NCI-H2107 treated with DMSO at 0.1 percent for 48 hours (cell line): Measurements from ENCODE around the gene ZBED1.
"Not testable (repeated sequence)": the region's sequence is repeated elsewhere in the genome, so short reads cannot be mapped to it uniquely, and the experiment has no call there.

Experiments used
- DNase-seq: peaks from one replicate; lab custom pipeline; 2025; ENCODE audit not compliant: unreplicated experiment; lab: John Stamatoyannopoulos, UW

The ZBED1 gene

DNA sequence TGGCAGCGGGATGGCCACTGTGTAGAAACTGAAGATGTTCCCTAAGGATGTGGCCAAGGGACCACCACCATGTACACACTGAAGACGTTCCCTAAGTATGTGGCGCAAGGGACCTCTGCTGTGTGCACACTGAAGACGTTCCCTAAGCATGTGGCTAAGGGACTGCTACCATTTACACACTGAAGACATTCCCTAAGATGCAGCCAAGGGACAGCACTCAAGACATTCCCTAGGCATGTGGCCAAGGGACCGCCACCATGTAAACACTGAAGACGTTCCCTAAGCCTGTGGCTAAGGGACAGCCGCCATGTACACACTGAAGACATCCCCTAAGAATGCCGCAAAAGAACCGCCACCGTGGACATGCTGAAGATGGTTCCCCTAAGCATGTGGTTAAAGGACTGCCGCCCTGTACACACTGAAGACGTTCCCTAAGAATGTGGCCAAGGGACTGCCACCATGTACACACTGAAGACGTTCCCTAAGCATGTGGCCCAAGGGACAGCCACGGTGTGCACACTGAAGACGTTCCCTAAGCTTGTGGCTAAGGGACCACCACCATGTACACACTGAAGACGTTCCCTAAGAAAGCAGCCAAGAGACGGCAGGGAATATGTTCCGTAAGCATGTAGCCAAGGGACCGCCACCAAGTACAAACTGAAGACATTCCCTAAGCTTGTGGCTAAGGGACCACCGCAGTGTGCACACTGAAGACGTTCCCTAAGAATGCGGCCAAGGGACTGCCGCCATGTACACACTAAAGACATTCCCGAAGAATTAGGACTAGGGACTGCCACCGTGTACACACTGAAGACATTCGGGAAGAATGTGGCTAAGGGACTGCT is 43.3 kb downstream of the ZBED1 start:
- DNase-seq: no peak

DNA sequence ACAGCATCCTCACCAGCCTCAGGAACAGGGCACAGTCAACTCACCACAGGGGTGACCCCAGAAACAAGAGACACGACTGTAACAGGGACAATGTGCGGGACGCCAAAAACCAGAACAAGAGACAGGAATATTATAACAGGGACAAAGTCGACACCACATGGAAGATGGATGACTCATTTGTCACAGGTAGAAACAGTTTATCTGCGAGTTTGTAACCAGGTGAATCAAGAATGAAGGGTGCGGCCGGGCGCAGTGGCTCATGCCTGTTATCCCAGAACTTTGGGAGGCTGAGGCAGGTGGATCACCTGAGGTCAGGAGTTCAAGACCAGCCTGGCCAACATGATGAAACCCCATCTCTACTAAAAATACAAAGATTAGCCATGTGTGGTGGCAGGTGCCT is 44.7 kb downstream of the ZBED1 start:
- DNase-seq: not testable (repeated sequence)

DNA sequence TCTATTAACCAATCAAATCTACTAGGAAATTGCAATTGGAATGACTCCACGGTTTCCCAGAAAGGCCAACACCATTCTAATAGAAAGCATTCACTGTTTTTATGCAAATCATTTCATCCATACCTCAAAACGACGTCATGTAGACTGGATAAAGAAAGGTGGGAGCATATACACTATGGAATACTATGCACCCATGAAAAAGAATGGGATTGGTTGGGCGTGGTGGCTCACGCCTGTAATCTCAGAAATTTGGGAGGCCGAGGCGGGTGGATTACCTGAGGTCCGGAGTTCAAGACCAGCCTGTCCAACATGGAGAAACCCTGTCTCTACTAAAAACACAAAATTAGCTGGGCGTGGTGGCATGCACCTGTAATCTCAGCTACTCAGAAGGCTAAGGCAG is 46.2 kb downstream of the ZBED1 start:
- not testable (repeated sequence) for DNase-seq

GRCh38 chrX:2452799-2453198 is 48.0 kb downstream of the ZBED1 start:
- no peak for DNase-seq

DNA sequence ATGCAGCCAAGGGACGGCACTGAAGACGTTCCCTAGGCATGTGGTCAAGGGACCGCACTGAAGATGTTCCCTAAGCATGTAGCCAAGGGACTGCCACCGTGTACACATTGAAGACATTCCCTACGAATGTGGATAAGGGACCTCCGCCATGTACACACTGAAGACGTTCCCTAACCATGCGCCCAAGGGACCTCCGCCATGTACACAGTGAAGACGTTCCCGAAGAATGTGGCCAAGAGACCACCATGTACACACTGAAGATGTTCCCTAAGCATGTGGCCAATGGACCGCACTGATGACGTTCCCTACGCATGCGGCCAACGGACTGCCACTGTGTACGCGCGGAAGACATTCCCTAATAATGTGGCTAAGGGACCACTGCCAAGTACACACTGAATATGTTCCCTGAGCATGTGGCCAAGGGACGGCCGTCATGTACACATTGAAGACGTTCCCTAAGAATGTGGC is 48.4 kb downstream of the ZBED1 start:
- no peak for DNase-seq

GRCh38 chrX:2451501-2452316 is 49.1 kb downstream of the ZBED1 start:
- no peak for DNase-seq

DNA sequence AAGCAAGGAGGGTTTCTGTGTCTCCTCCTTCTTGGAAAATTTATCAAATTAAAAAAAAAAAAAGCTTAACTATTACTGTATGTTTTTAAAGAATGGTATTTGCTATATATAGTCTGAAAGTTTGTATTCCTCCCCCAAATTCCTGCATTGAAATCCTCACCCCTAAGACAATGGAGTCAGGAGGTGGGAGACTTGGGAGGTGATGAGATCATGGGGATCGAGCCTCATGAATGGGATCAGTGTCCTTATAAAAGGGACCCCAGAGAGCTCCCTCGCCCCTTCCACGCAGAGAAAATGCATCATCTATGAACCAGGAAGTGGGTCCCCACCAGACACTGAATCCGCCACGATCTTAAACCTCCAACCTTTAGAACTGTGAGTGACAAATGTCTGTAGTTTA is 50.1 kb downstream of the ZBED1 start:
- DNase-seq: no peak

DNA sequence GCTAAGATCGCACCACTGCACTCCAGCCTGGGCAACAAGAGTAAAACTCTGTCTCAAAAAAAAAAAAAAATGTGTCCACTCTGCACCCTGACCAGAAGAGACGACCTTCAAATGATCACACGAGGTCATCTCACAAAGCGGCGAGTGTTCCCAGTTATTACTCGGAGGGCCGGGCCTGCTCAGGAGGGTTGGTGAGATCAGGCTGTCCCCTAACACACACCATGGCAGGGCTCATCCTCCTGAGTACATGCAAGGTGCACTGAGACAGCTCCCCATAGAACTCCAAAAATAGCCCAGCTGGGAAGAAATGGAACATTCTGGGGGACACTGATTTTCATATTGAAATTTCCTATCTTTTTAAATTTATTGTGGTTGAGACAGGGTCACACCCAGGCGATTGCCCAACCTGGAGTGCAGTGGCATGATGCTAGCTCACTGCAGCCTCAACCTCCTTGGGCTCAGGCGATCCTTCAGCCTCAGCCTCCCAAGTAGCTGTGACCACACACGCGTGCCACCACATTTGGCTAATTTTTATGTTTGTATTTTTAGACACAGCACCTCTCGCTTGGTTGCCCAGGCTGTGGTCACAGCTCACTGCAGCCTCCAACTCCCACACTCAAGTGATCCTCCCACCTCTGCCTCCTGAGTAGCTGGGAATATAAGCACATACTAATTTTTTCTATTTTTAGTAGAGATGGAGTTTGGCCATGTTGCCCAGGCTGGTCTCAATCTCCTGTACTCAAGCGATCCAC is 51.5 kb downstream of the ZBED1 start:
- DNase-seq: no peak

DNA sequence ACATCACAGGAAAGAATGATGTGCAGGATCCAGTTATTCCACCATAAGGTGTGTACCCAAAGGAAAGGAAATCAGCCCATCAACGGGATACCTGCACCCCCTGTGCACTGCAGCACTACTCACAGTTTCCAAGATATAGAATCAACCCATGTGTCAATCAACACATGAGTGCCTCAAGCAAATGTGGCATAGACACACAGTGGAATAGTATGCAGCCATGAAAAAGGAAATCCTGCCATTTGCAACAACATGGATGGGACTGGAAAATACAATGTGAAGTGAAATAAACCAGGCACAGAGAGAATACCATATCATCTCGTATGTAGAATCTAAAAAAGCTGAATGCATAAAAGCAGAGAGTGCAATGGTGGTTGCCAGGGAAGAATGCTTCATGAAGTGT is 53.3 kb downstream of the ZBED1 start:
- no peak for DNase-seq

DNA sequence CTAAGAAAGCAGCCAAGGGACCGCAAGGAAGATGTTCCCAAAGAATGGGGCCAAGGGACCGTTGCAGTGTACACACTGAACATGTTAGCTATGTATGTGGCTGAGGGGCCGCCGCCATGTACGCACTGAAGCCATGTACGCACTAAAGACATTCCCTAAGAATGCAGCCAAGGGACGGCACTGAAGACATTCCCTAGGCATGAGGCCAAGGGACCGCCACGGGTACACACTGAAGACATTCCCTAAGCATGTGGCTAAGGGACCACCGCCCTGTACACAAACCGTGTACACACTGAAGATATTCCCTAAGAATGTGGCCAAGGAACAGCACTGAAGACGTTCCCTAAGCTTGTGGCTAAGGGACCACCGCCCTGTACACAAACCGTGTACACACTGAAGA is 54.0 kb downstream of the ZBED1 start:
- DNase-seq: no peak

GRCh38 chrX:2445662-2446623 is 54.8 kb downstream of the ZBED1 start:
- no peak for DNase-seq

DNA sequence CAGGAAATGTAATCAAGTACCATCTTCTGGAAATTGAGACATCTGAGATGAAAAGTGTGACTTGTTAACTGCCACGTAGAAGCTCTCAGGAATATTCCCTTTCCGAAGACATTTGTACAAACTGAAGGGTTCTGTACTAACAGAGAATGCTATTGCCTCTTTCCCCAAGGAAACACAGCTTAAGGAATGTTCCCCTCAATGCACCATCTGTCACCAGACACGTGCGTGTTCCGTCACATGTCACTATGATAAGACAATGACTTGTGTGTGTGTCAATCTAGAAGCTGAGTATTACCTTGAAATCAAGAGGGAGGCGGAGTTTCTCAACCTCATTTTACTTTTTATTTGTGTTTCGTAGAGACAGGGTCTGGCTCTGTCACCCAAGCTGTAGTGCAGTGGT is 58.1 kb downstream of the ZBED1 start:
- DNase-seq: no peak

GRCh38 chrX:2441466-2441865 is 59.3 kb downstream of the ZBED1 start:
- DNase-seq: no peak

GRCh38 chrX:2439613-2440012 is 61.2 kb downstream of the ZBED1 start:
- no peak for DNase-seq
